HG02885 (cell line): ENCODE results near the gene EPB41L4A.

Experiments used
- ATAC-seq: cut with Tn5 transposase; IDR thresholded peaks from one replicate; pipeline ENCODE4 v1.9.1; 2021; ENCODE audit warnings: mild to moderate bottlenecking; ENCODE audit not compliant: unreplicated experiment, poor library complexity

Gene EPB41L4A

GRCh38 chr5:112318346-112318745, 100.7 kb downstream of the EPB41L4A start:
- ATAC-seq: no peak

GRCh38 chr5:112317866-112318265, 101.2 kb downstream of the EPB41L4A start:
- no peak for ATAC-seq

GRCh38 chr5:112316731-112317130, 102.3 kb downstream of the EPB41L4A start:
- ATAC-seq: no peak

- ATAC-seq: no peak
Observed at GRCh38 chr5:112316006-112316405, 103.1 kb downstream of the EPB41L4A start.

GRCh38 chr5:112312295-112313275, 106.5 kb downstream of the EPB41L4A start:
- no peak for ATAC-seq

GRCh38 chr5:112310746-112311145, 108.3 kb downstream of the EPB41L4A start:
- no peak for ATAC-seq

- ATAC-seq: no peak
Observed at GRCh38 chr5:112308608-112309007, 110.5 kb downstream of the EPB41L4A start.

- ATAC-seq: no peak
Observed at GRCh38 chr5:112306956-112307355, 112.1 kb downstream of the EPB41L4A start.

- ATAC-seq: no peak
Observed at GRCh38 chr5:112304743-112305142, 114.3 kb downstream of the EPB41L4A start.

GRCh38 chr5:112303685-112304084, 115.4 kb downstream of the EPB41L4A start:
- ATAC-seq: no peak

- no peak for ATAC-seq
Observed at GRCh38 chr5:112294126-112294525, 125.0 kb downstream of the EPB41L4A start.

- no peak for ATAC-seq
Observed at GRCh38 chr5:112293587-112293986, 125.5 kb downstream of the EPB41L4A start.

- no peak for ATAC-seq
Observed at GRCh38 chr5:112290691-112291090, 128.4 kb downstream of the EPB41L4A start.

- no peak for ATAC-seq
Observed at GRCh38 chr5:112289465-112289864, 129.6 kb downstream of the EPB41L4A start.

- ATAC-seq: no peak
Observed at GRCh38 chr5:112283943-112284929, 134.8 kb downstream of the EPB41L4A start.

GRCh38 chr5:112283034-112283582, 136.0 kb downstream of the EPB41L4A start:
- no peak for ATAC-seq

- no peak for ATAC-seq
Observed at GRCh38 chr5:112279082-112279481, 140.0 kb downstream of the EPB41L4A start.

- ATAC-seq: no peak
Observed at GRCh38 chr5:112276991-112277390, 142.1 kb downstream of the EPB41L4A start.

GRCh38 chr5:112275671-112276070, 143.4 kb downstream of the EPB41L4A start:
- ATAC-seq: no peak
